Pancreas (tissue), 10 donors: ENCODE data around the gene ASB7. TPM values are rescaled to one million over a fixed set of nuclear protein-coding genes. Genes with fewer than 3 reads are reported as not detected.
A peak's percentile ranks its signal among the peaks of the same experiment; 100 is the strongest.

Source experiments
- ATAC-seq, 4 donors: fragments of 200-7000 bp; cut with Tn5 transposase; one replicate each; pipeline versions ENCODE4 v1.8.0 to v1.9.1; 2020; ENCODE audit warnings: mild to moderate bottlenecking in 4 of 4, moderate library complexity in 4 of 4
- DNase-seq, 6 donors: peaks; one replicate each; pipeline ENCODE4 v3.0.0-alpha.2; 2020
- FAIRE-seq: peaks from 2 replicates; lab custom pipeline; 2012; peaks lifted over from hg19 to GRCh38; lab: Jason Lieb, UNC
- H3K27ac ChIP-seq, 4 donors: fragments of 200-600 bp; sonication (generic); 1 replicate in 3 of 4; 2 replicates in 1 of 4; pipeline versions ENCODE4 v1.5.0 to v1.8.0; 2020
- H3K27me3 ChIP-seq, 4 donors: fragments of 200-600 bp; one replicate each; pipeline ENCODE4 v1.8.0; 2021
- H3K36me3 ChIP-seq, 3 donors: fragments of 200-600 bp; sonication (generic) in 1 of 3; one replicate each; pipeline versions ENCODE4 v1.5.0 to v1.8.0; 2020 to 2021
- H3K4me1 ChIP-seq, 3 donors: fragments of 200-600 bp; one replicate each; pipeline ENCODE4 v1.8.0; 2021
- H3K4me3 ChIP-seq, 4 donors: fragments of 200-600 bp; sonication (generic) in 2 of 4; one replicate each; pipeline versions ENCODE4 v1.5.0 to v1.8.0; 2020 to 2021
- H3K9me3 ChIP-seq, 4 donors: fragments of 200-600 bp; one replicate each; pipeline ENCODE4 v1.8.0; 2021
- CTCF ChIP-seq, 4 donors: fragments of 200-600 bp; sonication (generic) in 3 of 4; IDR thresholded peaks; one replicate each; pipeline versions ENCODE4 v1.5.0 to v1.8.0; 2021; ENCODE audit warnings: antibody characterized with exemption in 4 of 4
- WGBS, 2 donors: extraction: QIAGEN DNeasy Blood & Tissue Kit; methylation state at CpG; one replicate each; pipeline ENCODE4 v1.1.7; 2013; 5-methylcytosine and 5-hydroxymethylcytosine counted together
- intact Hi-C, 3 donors: fragments of 100-400 bp; cut with DNase I; formaldehyde crosslinking; loops; one replicate each; pipeline versions ENCODE4 v1.11.1 to v1.14.2; 2022
- polyA plus RNA-seq, 2 donors: library from polyadenylated mRNA; stranded (reverse); fragments of 200-250 nt; gene quantifications; one replicate each; pipeline ENCODE4 v1.2.3, GENCODE V29; 2013
- total RNA-seq, 6 donors: library from RNA; stranded (reverse); fragmentation: NEBNext Ultra II Directional in 4 of 6; extraction: Animal tissue kit (Norgen Biotek cat#: 25700) in 4 of 6; gene quantifications; one replicate each; pipeline versions ENCODE4 v1.2.1 to v1.2.4, GENCODE V29; 2021 to 2023
- donor health status: healthy with polysubstance abuse.
- donor health status: DM: no; HTN: no; CAD: no; lungs with moderate emphysema.
- donor health status: DM: no; HTN: no; CAD: no.
- donor health status: control.
- donor health status: control.
- donor health status: Bipolar disorder and iron deficiency.
- donor health status: DM: yes; HTN: yes; CAD: no.
- donor health status: DM: no; HTN: no; CAD: no.
- donor health status: DM: no; HTN: no; CAD: no.
- donor health status: DM: yes; HTN: yes; CAD: no.

ASB7 gene
- total and polyA plus RNA-seq, 8 donors: 1.9 to 7.8 (median 4.4) TPM

GRCh38 chr15:100601163-100601562, 1.2 kb upstream of the ASB7 start:
- WGBS, 2 donors: 1% methylated on average over 10 of the region's 10 CpGs
- ATAC-seq (no peak), DNase-seq (no peak), FAIRE-seq (no peak)
- TF ChIP-seq CTCF (IDR thresholded peaks at IDR 0.05): no peak
- no peaks in the 10 kb centered on the region for H3K27me3 ChIP-seq
- H3K4me3 ChIP-seq: peak overlapping the region; percentile 39 to 96 (median 74)
- no peaks in the 10 kb centered on the region for H3K9me3 ChIP-seq
- H3K36me3 ChIP-seq: no peaks in the 10 kb centered on the region
- no peak overlapping the region for H3K27ac ChIP-seq
- peaks cover 8 to 25% (median 8%) of the 10 kb centered on the region in 3 donors for H3K4me1 ChIP-seq
- intact Hi-C loops: no loop called here

GRCh38 chr15:100601617-100602063, 749 bp upstream of the ASB7 start:
- FAIRE-seq (no peak), DNase-seq (no peak), ATAC-seq (peak; percentile 2 to 43 (median 20))
- peak overlapping the region; percentile 39 to 96 (median 74) for H3K4me3 ChIP-seq
- no peaks in the 10 kb centered on the region for H3K9me3 ChIP-seq
- peak overlapping the region in 3 of 4 donors; percentile 7 to 71 (median 46) for H3K27ac ChIP-seq
- no peaks in the 10 kb centered on the region for H3K36me3 ChIP-seq
- WGBS, 2 donors: 0 to 1% methylated on average over 21 of the region's 21 CpGs
- TF ChIP-seq CTCF (IDR thresholded peaks at IDR 0.05): no peak
- intact Hi-C loops: no loop called here
- no peaks in the 10 kb centered on the region for H3K27me3 ChIP-seq
- H3K4me1 ChIP-seq: peaks cover 8 to 24% (median 8%) of the 10 kb centered on the region in 3 donors

GRCh38 chr15:100602823-100603393, 519 bp downstream of the ASB7 start:
- Histone ChIP-seq H3K4me3 (peak overlapping the region; percentile 85 to 96 (median 90)), H3K4me1 (peaks cover 8 to 22% (median 8%) of the 10 kb centered on the region in 3 donors), H3K27me3 (no peaks in the 10 kb centered on the region), H3K36me3 (no peaks in the 10 kb centered on the region), H3K27ac (peak overlapping the region; percentile 30 to 70 (median 58)), H3K9me3 (no peaks in the 10 kb centered on the region)
- intact Hi-C loops: no loop called here
- no peak for TF ChIP-seq CTCF (IDR thresholded peaks at IDR 0.05)
- peak in 2 of 6 donors; percentile 5 to 12 for DNase-seq
- no peak for ATAC-seq
- no peak for FAIRE-seq
- 0 to 1% methylated on average over 16 of the region's 16 CpGs for WGBS, 2 donors

GRCh38 chr15:100612539-100612938, 10.2 kb downstream of the ASB7 start:
- 95 to 97% methylated on average over 2 of the region's 2 CpGs for WGBS, 2 donors
- intact Hi-C loops: no loop called here
- Histone ChIP-seq H3K27ac (no peak overlapping the region), H3K4me3 (no peak overlapping the region), H3K36me3 (peaks cover 0 to 29% (median 6%) of the 10 kb centered on the region in 3 donors), H3K27me3 (no peaks in the 10 kb centered on the region), H3K9me3 (no peaks in the 10 kb centered on the region), H3K4me1 (no peaks in the 10 kb centered on the region)
- DNase-seq: no peak
- ATAC-seq: no peak
- FAIRE-seq: no peak
- no peak for TF ChIP-seq CTCF (IDR thresholded peaks at IDR 0.05)

- Histone ChIP-seq H3K36me3 (peaks cover 0 to 29% (median 6%) of the 10 kb centered on the region in 3 donors), H3K9me3 (no peaks in the 10 kb centered on the region), H3K27ac (no peak overlapping the region), H3K27me3 (no peaks in the 10 kb centered on the region), H3K4me1 (no peaks in the 10 kb centered on the region), H3K4me3 (no peak overlapping the region)
- ATAC-seq: no peak
- no peak for DNase-seq
- 90 to 97% methylated on average over 1 of the region's 1 CpG for WGBS, 2 donors
- intact Hi-C loops: no loop called here
- no peak for FAIRE-seq
- TF ChIP-seq CTCF (IDR thresholded peaks at IDR 0.05): no peak
These were observed 10.8 kb downstream of the ASB7 start for GRCh38 chr15:100613208-100613607.
